IMR-90 (cell line): ENCODE measurements around the gene SLC7A6. TPM values are rescaled to one million over a fixed set of nuclear protein-coding genes. Genes with fewer than 3 reads are reported as not detected.

Experiments used
- ATAC-seq: fragments of 200-7000 bp; cut with Tn5 transposase; 2 replicates; pipeline ENCODE4 v1.9.1; 2020; ENCODE audit warnings: low read depth, mild to moderate bottlenecking, moderate library complexity
- BruUV-seq: library from RNA; stranded (reverse); fragments of 400-500 nt; replicated peaks from 2 replicates; lab custom pipeline; 2021; lab: Mats Ljungman, UMichigan
- CTCF ChIA-PET: fragments of 300-600 bp; formaldehyde crosslinking; extraction: SDS; loops from one replicate; lab custom pipeline; 2021; ENCODE audit warnings: antibody characterized with exemption; lab: Yijun Ruan, JAX
- POLR2A ChIA-PET: fragments of 300-600 bp; sonication (Branson Sonifier 250); formaldehyde crosslinking; loops from one replicate; lab custom pipeline; 2022; ENCODE audit warnings: antibody characterized with exemption; ENCODE audit not compliant: unreplicated experiment; lab: Charles Lee
- DNase-seq: peaks from one replicate; pipeline ENCODE4 v3.0.0; 2013
- H2AFZ ChIP-seq: replicated peaks from 2 replicates; pipeline ENCODE3; 2013; ENCODE audit warnings: low read length, mild to moderate bottlenecking; ENCODE audit not compliant: poor library complexity
- H2AK5ac ChIP-seq: 2 replicates; pipeline ENCODE4 v1.6.1; 2013; ENCODE audit warnings: low read depth, low read length, inconsistent platforms
- H2AK9ac ChIP-seq: replicated peaks from 2 replicates; pipeline ENCODE3; 2013; ENCODE audit warnings: mild to moderate bottlenecking, low read depth, low read length, moderate library complexity; ENCODE audit not compliant: poor library complexity
- H2BK120ac ChIP-seq: 2 replicates; pipeline ENCODE4 v1.6.1; 2013; ENCODE audit warnings: low read depth, low read length, inconsistent platforms
- H2BK15ac ChIP-seq: 3 replicates; pipeline ENCODE4 v1.6.1; 2013; ENCODE audit warnings: low read depth, low read length, inconsistent platforms
- H2BK20ac ChIP-seq: 2 replicates; pipeline ENCODE4 v1.6.1; 2013; ENCODE audit warnings: low read depth, mild to moderate bottlenecking, inconsistent platforms, low read length, moderate library complexity
- H2BK5ac ChIP-seq: 2 replicates; pipeline ENCODE4 v1.6.1; 2013; ENCODE audit warnings: mild to moderate bottlenecking, low read depth, low read length, inconsistent platforms; ENCODE audit not compliant: poor library complexity, severe bottlenecking
- H3K14ac ChIP-seq: replicated peaks from 2 replicates; pipeline ENCODE4 v1.6.1; 2013; ENCODE audit warnings: low read depth, low read length, inconsistent platforms
- H3K18ac ChIP-seq: 2 replicates; pipeline ENCODE4 v1.6.1; 2013; ENCODE audit warnings: low read depth, low read length, control low read depth
- H3K23ac ChIP-seq: 2 replicates; pipeline ENCODE4 v1.6.1; 2013; ENCODE audit warnings: low read depth, low read length, inconsistent platforms
- H3K27ac ChIP-seq: 2 replicates; pipeline ENCODE4 v1.5.1; 2013; ENCODE audit warnings: mild to moderate bottlenecking, control low read depth, low read length; ENCODE audit not compliant: insufficient read depth
- H3K27me3 ChIP-seq: 2 replicates; pipeline ENCODE4 v1.6.1; 2013; ENCODE audit warnings: low read length; ENCODE audit not compliant: control insufficient read depth, insufficient read depth
- H3K36me3 ChIP-seq: 2 replicates; pipeline ENCODE4 v1.6.1; 2013; ENCODE audit warnings: low read length, mixed read lengths; ENCODE audit not compliant: control insufficient read depth, insufficient read depth
- H3K4ac ChIP-seq: 2 replicates; pipeline ENCODE4 v1.6.1; 2013; ENCODE audit warnings: low read depth, low read length, inconsistent platforms
- H3K4me1 ChIP-seq: 2 replicates; pipeline ENCODE4 v1.6.1; 2013; ENCODE audit warnings: low read length, mixed read lengths; ENCODE audit not compliant: control insufficient read depth, insufficient read depth
- H3K4me2 ChIP-seq: 2 replicates; pipeline ENCODE4 v1.6.1; 2013; ENCODE audit warnings: low read depth, mild to moderate bottlenecking, control low read depth, low read length, moderate library complexity
- H3K4me3 ChIP-seq: 2 replicates; pipeline ENCODE4 v1.5.1; 2013; ENCODE audit warnings: low read depth, mild to moderate bottlenecking, control low read depth, low read length, moderate library complexity; ENCODE audit not compliant: insufficient read depth
- H3K56ac ChIP-seq: 2 replicates; pipeline ENCODE4 v1.6.1; 2013; ENCODE audit warnings: low read length, inconsistent platforms; ENCODE audit not compliant: insufficient read depth; ENCODE audit errors: extremely low read depth
- H3K79me1 ChIP-seq, 2 experiments: 2 replicates each; pipeline ENCODE4 v1.6.1; 2013; ENCODE audit warnings: low read length in 2 of 2, inconsistent platforms in 1 of 2, low read depth in 1 of 2
- H3K9ac ChIP-seq: 2 replicates; pipeline ENCODE4 v1.6.1; 2013; ENCODE audit warnings: low read depth, low read length, control low read depth
- H3K9me1 ChIP-seq: 2 replicates; pipeline ENCODE4 v1.6.1; 2013; ENCODE audit warnings: low read length, inconsistent platforms; ENCODE audit not compliant: insufficient read depth
- H3K9me3 ChIP-seq: 2 replicates; pipeline ENCODE4 v1.6.1; 2013; ENCODE audit warnings: low read length; ENCODE audit not compliant: control insufficient read depth, insufficient read depth
- H4K20me1 ChIP-seq: 2 replicates; pipeline ENCODE4 v1.6.1; 2013; ENCODE audit warnings: low read length, inconsistent platforms; ENCODE audit not compliant: insufficient read depth
- H4K5ac ChIP-seq: 2 replicates; pipeline ENCODE4 v1.6.1; 2013; ENCODE audit warnings: mild to moderate bottlenecking, low read depth, low read length, control low read depth
- H4K8ac ChIP-seq, 2 experiments: 2 replicates each; pipeline ENCODE4 v1.6.1; 2013; ENCODE audit warnings: low read depth in 2 of 2, low read length in 2 of 2, control low read depth in 1 of 2, inconsistent platforms in 1 of 2
- H4K91ac ChIP-seq: 2 replicates; pipeline ENCODE4 v1.6.1; 2013; ENCODE audit warnings: low read depth, low read length, inconsistent platforms; ENCODE audit not compliant: insufficient read depth
- BHLHE40 ChIP-seq: fragments of 150-350 bp; IDR thresholded peaks from 2 replicates; pipeline ENCODE4 v1.6.1; 2016; ENCODE audit warnings: mild to moderate bottlenecking, low read depth, low read length
- CEBPB ChIP-seq: IDR thresholded peaks from 2 replicates; pipeline ENCODE4 v1.6.1; 2012; ENCODE audit warnings: low read depth, low read length, improper control_type of control experiment
- CHD1 ChIP-seq: IDR thresholded peaks from 2 replicates; pipeline ENCODE4 v1.6.1; 2012; ENCODE audit warnings: low read depth, low read length, improper control_type of control experiment
- CTCF ChIP-seq: conservative IDR thresholded peaks from 2 replicates; pipeline ENCODE4 v1.5.1; 2012; ENCODE audit warnings: mild to moderate bottlenecking, low read depth, low read length, improper control_type of control experiment
- ELK1 ChIP-seq: fragments of 150-350 bp; IDR thresholded peaks from 2 replicates; pipeline ENCODE4 v1.6.1; 2016; ENCODE audit warnings: low read depth, mild to moderate bottlenecking, low read length, moderate library complexity, borderline replicate concordance
- FOS ChIP-seq: fragments of 150-350 bp; IDR thresholded peaks from 2 replicates; pipeline ENCODE4 v1.6.1; 2016; ENCODE audit warnings: low read depth, low read length
- MAFK ChIP-seq: IDR thresholded peaks from 2 replicates; pipeline ENCODE4 v1.6.1; 2012; ENCODE audit warnings: low read depth, low read length, improper control_type of control experiment
- MAZ ChIP-seq: IDR thresholded peaks from 2 replicates; pipeline ENCODE4 v1.6.1; 2012; ENCODE audit warnings: low read depth, mild to moderate bottlenecking, low read length, improper control_type of control experiment, moderate library complexity, borderline replicate concordance
- MXI1 ChIP-seq: IDR thresholded peaks from 2 replicates; pipeline ENCODE4 v1.6.1; 2012; ENCODE audit warnings: low read depth, mild to moderate bottlenecking, low read length, moderate library complexity, borderline replicate concordance
- NFE2L2 ChIP-seq: fragments of 150-350 bp; IDR thresholded peaks from 2 replicates; pipeline ENCODE4 v1.6.1; 2016; ENCODE audit warnings: low read depth, mild to moderate bottlenecking, low read length
- POLR2A ChIP-seq: IDR thresholded peaks from 2 replicates; pipeline ENCODE4 v1.6.1; 2012; ENCODE audit warnings: mild to moderate bottlenecking, low read depth, low read length
- RAD21 ChIP-seq: IDR thresholded peaks from 2 replicates; pipeline ENCODE4 v1.6.1; 2012; ENCODE audit warnings: low read length, improper control_type of control experiment
- RCOR1 ChIP-seq: IDR thresholded peaks from 2 replicates; pipeline ENCODE4 v1.6.1; 2012; ENCODE audit warnings: mild to moderate bottlenecking, low read length, improper control_type of control experiment; ENCODE audit not compliant: insufficient replicate concordance
- RFX5 ChIP-seq: IDR thresholded peaks from 2 replicates; pipeline ENCODE4 v1.8.0; 2012; ENCODE audit warnings: low read depth, mild to moderate bottlenecking, low read length, moderate library complexity
- SMC3 ChIP-seq: fragments of 150-350 bp; IDR thresholded peaks from 2 replicates; pipeline ENCODE4 v1.6.1; 2016; ENCODE audit warnings: low read depth, mild to moderate bottlenecking, antibody characterized with exemption, low read length, moderate library complexity
- USF2 ChIP-seq: fragments of 150-350 bp; IDR thresholded peaks from 2 replicates; pipeline ENCODE4 v1.6.1; 2017; ENCODE audit warnings: mild to moderate bottlenecking, antibody characterized with exemption, low read length, low read depth
- WGBS, 2 experiments: methylation state at CpG; one replicate each; pipeline versions ENCODE4 v1.1.5 to v1.1.7; 2013; ENCODE audit warnings: missing lambda C conversion rate in 2 of 2; ENCODE audit not compliant: insufficient read length in 1 of 2; ENCODE audit errors: extremely low coverage in 2 of 2; 5-methylcytosine and 5-hydroxymethylcytosine counted together
- dilution Hi-C: fragments of 300-500 bp; cut with HindIII; formaldehyde crosslinking; loops from one replicate; pipeline ENCODE4 v1.14.3; 2018; ENCODE audit warnings: low sequenced_read_pairs; ENCODE audit not compliant: unreplicated experiment
- in situ Hi-C: fragments of 300-500 bp; cut with MboI; formaldehyde crosslinking; loops from 3 replicates; pipeline ENCODE4 v1.14.3; 2019; ENCODE audit warnings: low sequenced_read_pairs, inconsistent platforms, mixed read lengths
- intact Hi-C: fragments of 100-400 bp; cut with micrococcal nuclease; formaldehyde crosslinking; loops from 2 replicates; pipeline ENCODE4 v1.10.0; 2022
- polyA plus RNA-seq, 3 experiments: library from polyadenylated mRNA; depleted of rRNA; stranded (reverse); fragments of >200 nt; gene quantifications; 2 replicates each; pipeline ENCODE4 v1.2.3, GENCODE V29; 2012; ENCODE audit warnings: low replicate concordance in 1 of 3
- total RNA-seq: library from RNA; depleted of rRNA; stranded (reverse); fragments of >200 nt; gene quantifications from 2 replicates; pipeline ENCODE4 v1.2.3, GENCODE V29; 2012

The SLC7A6 gene
- total and polyA plus RNA-seq, 2 of the 4 experiments (the other 2 are of a cell fraction), result 29.4 to 36.1 TPM

- H3K14ac ChIP-seq, result no peak overlapping the region
- H4K8ac ChIP-seq, result no peak overlapping the region
- no peak overlapping the region for H3K4ac ChIP-seq
- no peak overlapping the region for H2BK15ac ChIP-seq
- no peak overlapping the region for H2AFZ ChIP-seq
- TF ChIP-seq CEBPB (no peak), MAFK (no peak), RCOR1 (no peak), BHLHE40 (no peak), RFX5 (no peak), USF2 (no peak), SMC3 (no peak), MAZ (no peak), POLR2A (no peak), CTCF (no peak), MXI1 (no peak), ELK1 (no peak), RAD21 (no peak), FOS (no peak), CHD1 (no peak), NFE2L2 (no peak)
- ChIA-PET POLR2A (no interaction called here), CTCF (no interaction called here)
- H3K27ac ChIP-seq, result no peak overlapping the region
- no peak overlapping the region for H3K56ac ChIP-seq
- no CpG with 5 or more reads among the region's 4 CpGs for WGBS, 2 experiments
- H2BK20ac ChIP-seq, result no peak overlapping the region
- no peak overlapping the region for H3K18ac ChIP-seq
- H4K91ac ChIP-seq, result no peak overlapping the region
- H3K4me2 ChIP-seq, result no peak overlapping the region
- in situ Hi-C loops (no loop called here), intact Hi-C loops (no loop called here), dilution Hi-C loops (no loop called here)
- no peaks in the 10 kb centered on the region for H3K9me3 ChIP-seq
- H3K4me3 ChIP-seq, result no peak overlapping the region
- no peak overlapping the region for H4K5ac ChIP-seq
- no peak overlapping the region for H3K9ac ChIP-seq
- no peaks in the 10 kb centered on the region for H3K27me3 ChIP-seq
- peaks cover 22% of the 10 kb centered on the region for H3K36me3 ChIP-seq
- no peak overlapping the region for H2AK9ac ChIP-seq
- no peak overlapping the region for H3K23ac ChIP-seq
- H3K4me1 ChIP-seq, result no peaks in the 10 kb centered on the region; the same call in 1 of the 2 replicates
- peaks cover 17% of the 10 kb centered on the region for H3K9me1 ChIP-seq
- no peak overlapping the region for H2BK5ac ChIP-seq
- H3K79me1 ChIP-seq, result peaks cover 9 to 74% of the 10 kb centered on the region in 2 experiments
- H2AK5ac ChIP-seq, result no peak overlapping the region
- DNase-seq, result no peak
- ATAC-seq, result no peak
- TSS peak; percentile 3 for BruUV-seq
- H4K20me1 ChIP-seq, result peaks cover 58% of the 10 kb centered on the region
- H2BK120ac ChIP-seq, result no peak overlapping the region
Measured at GRCh38 chr16:68282064-68282452, 17.7 kb downstream of the SLC7A6 start.
